Caco-2 (cell line): Measurements from ENCODE around the gene CSMD2. TPM values are rescaled to one million over a fixed set of nuclear protein-coding genes. Genes with fewer than 3 reads are reported as not detected.

Experiments used
- BruUV-seq: library from RNA; stranded (reverse); fragments of 400-500 nt; replicated peaks from 2 replicates; lab custom pipeline; 2021; lab: Mats Ljungman, UMichigan
- CTCF ChIA-PET: fragments of 300-600 bp; sonication (Branson Sonifier 250); formaldehyde crosslinking; loops from one replicate; lab custom pipeline; 2022; ENCODE audit warnings: antibody characterized with exemption; lab: Charles Lee
- POLR2A ChIA-PET: fragments of 300-600 bp; sonication (Branson Sonifier 250); formaldehyde crosslinking; loops from one replicate; lab custom pipeline; 2022; ENCODE audit warnings: antibody characterized with exemption; lab: Charles Lee
- DNase-seq, 2 experiments: peaks; one replicate each; pipeline versions ENCODE4 v3.0.0 to v3.0.0-alpha.2; 2020 to 2022
- H3K27me3 ChIP-seq: replicated peaks from 2 replicates; pipeline ENCODE4 v1.6.0; 2011; ENCODE audit warnings: low read length; ENCODE audit not compliant: control insufficient read depth, insufficient read depth
- H3K36me3 ChIP-seq: 2 replicates; pipeline ENCODE4 v1.5.1; 2011; ENCODE audit warnings: low read length; ENCODE audit not compliant: control insufficient read depth, insufficient read depth
- H3K4me1 ChIP-seq: fragments of 250-450 bp; sonication (Bioruptor Pico); 2 replicates; pipeline ENCODE4 v1.5.1; 2020; ENCODE audit warnings: mild to moderate bottlenecking
- H3K4me3 ChIP-seq: 2 replicates; pipeline ENCODE4 v1.5.1; 2011; ENCODE audit warnings: low read depth, mild to moderate bottlenecking, control low read depth, low read length
- H3K9me3 ChIP-seq: fragments of 250-450 bp; sonication (Bioruptor Pico); 2 replicates; pipeline ENCODE4 v1.5.1; 2020; ENCODE audit warnings: mild to moderate bottlenecking, moderate library complexity
- H3K27ac Mint-ChIP-seq: one replicate; pipeline ENCODE4 v1.8.0; 2022; ENCODE audit warnings: mixed read lengths; ENCODE audit not compliant: unreplicated experiment
- H3K27me3 Mint-ChIP-seq: one replicate; pipeline ENCODE4 v1.8.0; 2022; ENCODE audit warnings: mixed read lengths; ENCODE audit not compliant: insufficient read depth, unreplicated experiment
- H3K36me3 Mint-ChIP-seq: one replicate; pipeline ENCODE4 v1.8.0; 2022; ENCODE audit warnings: mild to moderate bottlenecking, mixed read lengths; ENCODE audit not compliant: insufficient read depth, unreplicated experiment
- H3K4me1 Mint-ChIP-seq: one replicate; pipeline ENCODE4 v1.8.0; 2022; ENCODE audit warnings: low read depth, mixed read lengths; ENCODE audit not compliant: unreplicated experiment
- H3K4me3 Mint-ChIP-seq: one replicate; pipeline ENCODE4 v1.8.0; 2022; ENCODE audit warnings: mild to moderate bottlenecking, moderate library complexity, mixed read lengths; ENCODE audit not compliant: unreplicated experiment
- H3K9me3 Mint-ChIP-seq: one replicate; pipeline ENCODE4 v1.8.0; 2022; ENCODE audit warnings: mixed read lengths; ENCODE audit not compliant: unreplicated experiment
- intact Hi-C: fragments of 100-400 bp; cut with micrococcal nuclease; formaldehyde crosslinking; loops from one replicate; pipeline ENCODE4 v1.10.0; 2022; ENCODE audit not compliant: unreplicated experiment
- total RNA-seq: library from RNA; stranded (reverse); gene quantifications from 2 replicates; pipeline ENCODE4 v1.2.3, GENCODE V29; 2022
- TF ChIP-seq, protein P1 (sequence below), 2 experiments: fragments of 200-600 bp in 1 of 2; IDR thresholded peaks; 1 replicate in 1 of 2; 2 replicates in 1 of 2; pipeline versions ENCODE4 v1.5.1 to v1.8.0; 2011 to 2022; ENCODE audit warnings: antibody characterized with exemption in 1 of 2, control low read depth in 1 of 2, inconsistent platforms in 1 of 2, low read depth in 1 of 2, low read length in 1 of 2, mild to moderate bottlenecking in 1 of 2, moderate library complexity in 1 of 2; ENCODE audit not compliant: insufficient read depth in 1 of 2, severe bottlenecking in 1 of 2, unreplicated experiment in 1 of 2

The CSMD2 gene
- total RNA-seq, 1 experiment from 2014 or later: not detected

- Histone ChIP-seq H3K9me3 (no peaks in the 10 kb centered on the region), H3K4me3 (no peak overlapping the region), H3K36me3 (no peaks in the 10 kb centered on the region), H3K4me1 (no peaks in the 10 kb centered on the region), H3K27me3 (no peaks in the 10 kb centered on the region)
- intact Hi-C loops: no loop called here
- CTCF ChIA-PET: no interaction called here
- POLR2A ChIA-PET: interaction anchor here (0.6 kb wide), 1 partner anchor 211 kb away, joined by 3 read pairs; no protein-coding TSS in a partner anchor
- BruUV-seq: no TSS peak
- Mint-ChIP-seq H3K36me3 (no peaks in the 10 kb centered on the region), H3K4me3 (no peak overlapping the region), H3K27ac (no peak overlapping the region), H3K27me3 (peaks cover 12% of the 10 kb centered on the region), H3K4me1 (no peaks in the 10 kb centered on the region), H3K9me3 (no peaks in the 10 kb centered on the region)
- TF ChIP-seq, protein P1, sequence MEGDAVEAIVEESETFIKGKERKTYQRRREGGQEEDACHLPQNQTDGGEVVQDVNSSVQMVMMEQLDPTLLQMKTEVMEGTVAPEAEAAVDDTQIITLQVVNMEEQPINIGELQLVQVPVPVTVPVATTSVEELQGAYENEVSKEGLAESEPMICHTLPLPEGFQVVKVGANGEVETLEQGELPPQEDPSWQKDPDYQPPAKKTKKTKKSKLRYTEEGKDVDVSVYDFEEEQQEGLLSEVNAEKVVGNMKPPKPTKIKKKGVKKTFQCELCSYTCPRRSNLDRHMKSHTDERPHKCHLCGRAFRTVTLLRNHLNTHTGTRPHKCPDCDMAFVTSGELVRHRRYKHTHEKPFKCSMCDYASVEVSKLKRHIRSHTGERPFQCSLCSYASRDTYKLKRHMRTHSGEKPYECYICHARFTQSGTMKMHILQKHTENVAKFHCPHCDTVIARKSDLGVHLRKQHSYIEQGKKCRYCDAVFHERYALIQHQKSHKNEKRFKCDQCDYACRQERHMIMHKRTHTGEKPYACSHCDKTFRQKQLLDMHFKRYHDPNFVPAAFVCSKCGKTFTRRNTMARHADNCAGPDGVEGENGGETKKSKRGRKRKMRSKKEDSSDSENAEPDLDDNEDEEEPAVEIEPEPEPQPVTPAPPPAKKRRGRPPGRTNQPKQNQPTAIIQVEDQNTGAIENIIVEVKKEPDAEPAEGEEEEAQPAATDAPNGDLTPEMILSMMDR (IDR thresholded peaks at IDR 0.05; ENCODE audit: insufficient read depth in 1 of 2, low read depth in 1 of 2, low read length in 1 of 2, severe bottlenecking in 1 of 2, unreplicated experiment in 1 of 2): no peak
- no peak for DNase-seq
Measured at GRCh38 chr1:33914531-33914930, 250.5 kb downstream of the CSMD2 start.

DNA sequence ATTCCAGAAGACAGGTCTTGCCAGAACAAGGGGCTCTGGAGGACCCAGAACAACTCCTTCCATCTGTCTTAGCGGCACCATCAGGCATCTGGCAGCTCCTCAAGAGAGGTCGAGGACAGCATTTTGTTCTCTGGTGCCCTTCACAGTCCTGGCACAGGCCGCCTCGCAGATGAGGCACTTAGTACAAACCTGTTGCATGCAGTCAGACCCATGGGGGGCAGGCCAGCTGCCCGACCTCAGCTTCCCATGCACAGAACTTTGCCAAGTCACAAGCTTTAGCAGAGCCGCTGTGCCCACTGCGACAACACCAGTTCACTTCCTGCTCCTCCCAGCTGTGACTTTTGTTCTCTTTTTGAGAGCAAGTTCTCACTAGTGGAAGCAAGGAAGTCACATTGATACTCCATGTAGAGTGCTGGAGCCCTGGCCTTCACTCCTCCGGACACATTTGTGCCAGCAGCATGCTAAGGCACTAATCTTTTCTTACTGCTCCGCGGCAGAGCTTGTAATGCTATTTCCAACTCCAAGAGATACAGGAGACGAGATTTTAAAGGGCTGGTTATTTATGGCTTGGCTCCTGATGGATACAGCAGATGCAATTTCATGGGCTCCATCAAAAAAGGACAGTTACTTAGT, 256.6 kb downstream of the CSMD2 start:
- no peak overlapping the region for H3K4me3 Mint-ChIP-seq
- ChIA-PET CTCF (no interaction called here), POLR2A (no interaction called here)
- TF ChIP-seq, protein P1 (IDR thresholded peaks at IDR 0.05; ENCODE audit: insufficient read depth in 1 of 2, low read depth in 1 of 2, low read length in 1 of 2, severe bottlenecking in 1 of 2, unreplicated experiment in 1 of 2): no peak
- no TSS peak for BruUV-seq
- Histone ChIP-seq H3K9me3 (no peaks in the 10 kb centered on the region), H3K4me1 (no peaks in the 10 kb centered on the region), H3K36me3 (no peaks in the 10 kb centered on the region), H3K4me3 (no peak overlapping the region), H3K27me3 (no peaks in the 10 kb centered on the region)
- intact Hi-C loops: no loop called here
- no peak overlapping the region for H3K27ac Mint-ChIP-seq
- no peak for DNase-seq
- H3K9me3 Mint-ChIP-seq: peaks cover 13% of the 10 kb centered on the region
- no peaks in the 10 kb centered on the region for H3K4me1 Mint-ChIP-seq
- H3K27me3 Mint-ChIP-seq: peaks cover 17% of the 10 kb centered on the region
- H3K36me3 Mint-ChIP-seq: peaks cover 5% of the 10 kb centered on the region

DNA sequence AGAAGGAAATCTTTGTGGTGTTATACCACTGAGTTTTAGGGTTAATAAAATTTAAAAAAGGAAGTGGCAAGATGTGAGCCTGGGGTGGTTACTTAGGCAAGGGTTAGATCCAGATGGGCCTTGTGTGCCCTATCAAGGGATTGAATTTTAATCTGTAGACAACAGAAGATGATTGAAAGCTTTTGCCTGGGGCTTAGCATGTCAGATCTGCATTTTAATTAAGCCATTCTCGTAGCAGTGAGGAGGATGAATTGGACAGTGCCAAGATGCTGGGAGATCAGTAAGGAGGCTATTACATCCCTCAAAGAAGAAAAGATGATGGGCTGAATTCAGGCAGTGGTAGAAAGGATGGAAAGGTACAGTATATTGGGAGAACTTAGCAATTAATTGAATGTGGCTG, 258.9 kb downstream of the CSMD2 start:
- Mint-ChIP-seq H3K27ac (no peak overlapping the region), H3K4me3 (no peak overlapping the region), H3K36me3 (peaks cover 5% of the 10 kb centered on the region), H3K4me1 (no peaks in the 10 kb centered on the region), H3K9me3 (peaks cover 13% of the 10 kb centered on the region), H3K27me3 (peaks cover 21% of the 10 kb centered on the region)
- TF ChIP-seq, protein P1 (IDR thresholded peaks at IDR 0.05; ENCODE audit: insufficient read depth in 1 of 2, low read depth in 1 of 2, low read length in 1 of 2, severe bottlenecking in 1 of 2, unreplicated experiment in 1 of 2): no peak
- DNase-seq: no peak
- POLR2A ChIA-PET: no interaction called here
- H3K4me3 ChIP-seq: no peak overlapping the region
- no peaks in the 10 kb centered on the region for H3K9me3 ChIP-seq
- BruUV-seq: no TSS peak
- H3K4me1 ChIP-seq: no peaks in the 10 kb centered on the region
- CTCF ChIA-PET: no interaction called here
- no peaks in the 10 kb centered on the region for H3K27me3 ChIP-seq
- H3K36me3 ChIP-seq: no peaks in the 10 kb centered on the region
- intact Hi-C loops: no loop called here
